Thoracic aorta (tissue), 2 donors: ENCODE measurements around the gene BMP7. TPM values are rescaled to one million over a fixed set of nuclear protein-coding genes. Genes with fewer than 3 reads are reported as not detected.

Experiments
- ATAC-seq: fragments of 150-250 bp; one replicate; pipeline ENCODE4 v1.8.0; 2017; ENCODE audit warnings: low read depth; ENCODE audit not compliant: insufficient number of reproducible peaks, low FRiP score
- DNase-seq: peaks from one replicate; pipeline ENCODE4 v3.0.0-alpha.2; 2020; ENCODE audit warnings: low spot score
- H3K27ac ChIP-seq, 2 donors: fragments of 200-600 bp; sonication (generic); 1 replicate in 1 of 2; 2 replicates in 1 of 2; pipeline ENCODE4 v1.5.1; 2016; ENCODE audit warnings: mild to moderate bottlenecking in 2 of 2, moderate library complexity in 2 of 2
- H3K27me3 ChIP-seq: fragments of 200-600 bp; sonication (generic); replicated peaks from 2 replicates; pipeline ENCODE4 v1.6.0; 2016; ENCODE audit warnings: mild to moderate bottlenecking; ENCODE audit not compliant: insufficient read depth
- H3K36me3 ChIP-seq: fragments of 200-600 bp; sonication (generic); one replicate; pipeline ENCODE4 v1.5.1; 2016
- H3K4me1 ChIP-seq, 2 donors: fragments of 200-600 bp; sonication (generic); 1 replicate in 1 of 2; 2 replicates in 1 of 2; pipeline versions ENCODE4 v1.5.1 to v1.6.0; 2016; ENCODE audit warnings: low read depth in 2 of 2, mild to moderate bottlenecking in 1 of 2; ENCODE audit not compliant: control insufficient read depth in 1 of 2
- H3K4me3 ChIP-seq: fragments of 200-600 bp; sonication (generic); 2 replicates; pipeline ENCODE4 v1.5.1; 2016; ENCODE audit warnings: mild to moderate bottlenecking
- H3K9me3 ChIP-seq: fragments of 200-600 bp; sonication (generic); 2 replicates; pipeline ENCODE4 v1.5.1; 2016
- CTCF ChIP-seq: fragments of 200-600 bp; sonication (generic); IDR thresholded peaks from one replicate; pipeline ENCODE4 v1.5.1; 2019; ENCODE audit warnings: antibody characterized with exemption
- total RNA-seq, 2 donors: library from RNA; depleted of rRNA; stranded (reverse); fragments of >200 nt; gene quantifications; one replicate each; pipeline versions ENCODE4 v1.1.0 to v1.2.3, GENCODE V29; 2016

Gene BMP7
- total RNA-seq, 2 donors from 2014 or later: 1.5 TPM; not detected in 1

GRCh38 chr20:57261457-57262251, 4.8 kb downstream of the BMP7 start:
- no peaks in the 10 kb centered on the region for H3K27me3 ChIP-seq
- no peak for ATAC-seq

GRCh38 chr20:57260934-57261333, 5.5 kb downstream of the BMP7 start:
- H3K9me3 ChIP-seq: no peaks in the 10 kb centered on the region
- DNase-seq (no peak), ATAC-seq (no peak)
- no peaks in the 10 kb centered on the region for H3K36me3 ChIP-seq
- no peak overlapping the region for H3K27ac ChIP-seq
- H3K4me3 ChIP-seq: no peak overlapping the region
- no peak for TF ChIP-seq CTCF
- H3K4me1 ChIP-seq: no peaks in the 10 kb centered on the region
- H3K27me3 ChIP-seq: no peaks in the 10 kb centered on the region

More at GRCh38 chr20:57261457-57262251, 4.8 kb downstream of the BMP7 start:
- Histone ChIP-seq H3K4me1 (no peaks in the 10 kb centered on the region), H3K9me3 (no peaks in the 10 kb centered on the region), H3K36me3 (no peaks in the 10 kb centered on the region), H3K27ac (no peak overlapping the region), H3K4me3 (no peak overlapping the region)
- DNase-seq: no peak
- TF ChIP-seq CTCF: no peak

- ATAC-seq: no peak
- TF ChIP-seq CTCF: no peak
- Histone ChIP-seq H3K4me1 (no peaks in the 10 kb centered on the region), H3K4me3 (no peak overlapping the region), H3K9me3 (no peaks in the 10 kb centered on the region), H3K27ac (no peak overlapping the region), H3K27me3 (no peaks in the 10 kb centered on the region), H3K36me3 (no peaks in the 10 kb centered on the region)
- no peak for DNase-seq
Observed at GRCh38 chr20:57259938-57260921, 6.2 kb downstream of the BMP7 start.

GRCh38 chr20:57259121-57259937, 7.1 kb downstream of the BMP7 start:
- Histone ChIP-seq H3K4me3 (no peak overlapping the region), H3K27ac (no peak overlapping the region), H3K4me1 (no peaks in the 10 kb centered on the region), H3K36me3 (no peaks in the 10 kb centered on the region), H3K27me3 (no peaks in the 10 kb centered on the region), H3K9me3 (no peaks in the 10 kb centered on the region)
- no peak for DNase-seq
- ATAC-seq: no peak
- TF ChIP-seq CTCF: no peak
